ENCODE results near the gene EYA4.

The EYA4 gene

DNA sequence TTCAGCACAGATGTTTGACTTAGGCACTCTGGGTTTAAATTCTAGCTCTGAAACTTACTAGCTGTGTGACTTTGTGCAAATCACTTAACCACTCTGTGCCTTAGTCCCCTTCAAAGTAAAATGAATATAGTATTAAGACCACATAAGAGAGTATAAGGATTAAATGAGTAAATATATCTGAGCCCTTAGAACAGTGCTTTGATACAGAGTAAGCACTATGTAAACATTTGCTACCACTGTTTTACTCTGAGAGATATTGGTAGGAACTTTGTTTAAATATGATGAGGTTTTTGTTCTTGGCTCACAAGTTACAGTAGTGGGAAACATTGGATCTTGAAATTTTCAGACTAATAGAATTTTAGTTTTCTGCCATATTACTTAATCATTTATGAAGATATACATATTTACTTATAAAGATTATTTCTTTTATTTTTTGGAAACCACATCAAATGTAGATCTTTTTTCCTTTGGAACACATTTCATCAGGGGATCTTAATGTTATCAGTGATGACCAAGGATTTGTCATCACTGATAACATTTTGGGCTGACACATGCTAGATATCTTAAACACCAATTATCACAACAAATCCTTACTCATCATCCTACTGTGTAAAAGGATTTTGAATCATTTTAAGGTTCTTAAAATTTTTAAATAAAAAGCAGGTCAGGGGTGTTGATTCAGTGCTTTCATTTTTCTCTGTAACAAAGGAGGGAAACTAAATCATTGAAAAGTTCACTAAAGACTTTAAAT is 226.2 kb downstream of the EYA4 start:
- TF ChIP-seq, protein P1, sequence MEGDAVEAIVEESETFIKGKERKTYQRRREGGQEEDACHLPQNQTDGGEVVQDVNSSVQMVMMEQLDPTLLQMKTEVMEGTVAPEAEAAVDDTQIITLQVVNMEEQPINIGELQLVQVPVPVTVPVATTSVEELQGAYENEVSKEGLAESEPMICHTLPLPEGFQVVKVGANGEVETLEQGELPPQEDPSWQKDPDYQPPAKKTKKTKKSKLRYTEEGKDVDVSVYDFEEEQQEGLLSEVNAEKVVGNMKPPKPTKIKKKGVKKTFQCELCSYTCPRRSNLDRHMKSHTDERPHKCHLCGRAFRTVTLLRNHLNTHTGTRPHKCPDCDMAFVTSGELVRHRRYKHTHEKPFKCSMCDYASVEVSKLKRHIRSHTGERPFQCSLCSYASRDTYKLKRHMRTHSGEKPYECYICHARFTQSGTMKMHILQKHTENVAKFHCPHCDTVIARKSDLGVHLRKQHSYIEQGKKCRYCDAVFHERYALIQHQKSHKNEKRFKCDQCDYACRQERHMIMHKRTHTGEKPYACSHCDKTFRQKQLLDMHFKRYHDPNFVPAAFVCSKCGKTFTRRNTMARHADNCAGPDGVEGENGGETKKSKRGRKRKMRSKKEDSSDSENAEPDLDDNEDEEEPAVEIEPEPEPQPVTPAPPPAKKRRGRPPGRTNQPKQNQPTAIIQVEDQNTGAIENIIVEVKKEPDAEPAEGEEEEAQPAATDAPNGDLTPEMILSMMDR (conservative IDR thresholded peaks at IDR 0.05; ENCODE audit: low read length) = no peak
- TF ChIP-seq EZH2phosphoT487 (IDR thresholded peaks at IDR 0.05; ENCODE audit: borderline replicate concordance) = no peak
- Histone ChIP-seq H3K27me3 (ENCODE audit: insufficient read depth, low read length, poor library complexity, severe bottlenecking) (no peaks in the 10 kb centered on the region), H3K9ac (ENCODE audit: low read depth, low read length, poor library complexity, severe bottlenecking) (no peak overlapping the region), H4K20me1 (ENCODE audit: insufficient read depth, low read length, poor library complexity, severe bottlenecking) (no peaks in the 10 kb centered on the region), H3K4me3 (ENCODE audit: low read length, poor library complexity, severe bottlenecking) (no peak overlapping the region), H3K4me1 (ENCODE audit: insufficient read depth, low read length, poor library complexity, severe bottlenecking) (no peaks in the 10 kb centered on the region), H3F3A (ENCODE audit: low read depth) (no peaks in the 10 kb centered on the region), H3K9me2 (replicated peaks; ENCODE audit: low read depth, low read length) (no peaks in the 10 kb centered on the region), H3K36me3 (ENCODE audit: insufficient read depth, low read length) (no peaks in the 10 kb centered on the region), H2AFZ (ENCODE audit: low read length) (no peak overlapping the region), H3K4me2 (ENCODE audit: low read depth, low read length, poor library complexity, severe bottlenecking) (no peak overlapping the region), H3K9me3 (ENCODE audit: insufficient read depth, low read depth, low read length) (no peaks in the 10 kb centered on the region), H3K79me2 (ENCODE audit: insufficient read depth, low read length) (no peaks in the 10 kb centered on the region)

DNA sequence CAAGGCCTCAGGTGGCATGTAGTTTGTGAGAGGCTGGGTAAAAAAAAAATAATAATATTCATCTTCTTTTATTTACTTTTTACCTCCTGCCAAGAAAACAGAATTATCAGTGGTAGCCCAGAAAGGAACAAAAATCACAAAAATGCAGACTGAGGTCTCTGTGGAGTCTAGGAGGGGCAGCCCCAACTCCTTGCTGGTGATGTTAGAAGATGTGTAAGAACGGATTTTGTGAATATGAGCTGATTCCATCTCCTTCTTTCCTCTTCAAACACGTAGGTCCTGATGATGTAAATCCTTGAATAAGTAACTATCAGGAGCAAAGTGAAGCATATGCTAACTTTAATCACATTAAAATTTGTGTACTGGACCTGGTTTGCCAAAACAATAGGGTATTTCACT is 226.8 kb downstream of the EYA4 start:
- no peak overlapping the region for H3K9ac ChIP-seq (ENCODE audit: low read depth, low read length, poor library complexity, severe bottlenecking)
- no peak for TF ChIP-seq EZH2phosphoT487 (IDR thresholded peaks at IDR 0.05; ENCODE audit: borderline replicate concordance)
- TF ChIP-seq, protein P1 (conservative IDR thresholded peaks at IDR 0.05; ENCODE audit: low read length) = no peak
- H4K20me1 ChIP-seq (ENCODE audit: insufficient read depth, low read length, poor library complexity, severe bottlenecking) = no peaks in the 10 kb centered on the region
- H3K9me3 ChIP-seq (ENCODE audit: insufficient read depth, low read depth, low read length) = no peaks in the 10 kb centered on the region
- no peaks in the 10 kb centered on the region for H3K79me2 ChIP-seq (ENCODE audit: insufficient read depth, low read length)
- no peaks in the 10 kb centered on the region for H3F3A ChIP-seq (ENCODE audit: low read depth)
- H3K9me2 ChIP-seq (replicated peaks; ENCODE audit: low read depth, low read length) = no peaks in the 10 kb centered on the region
- H3K4me2 ChIP-seq (ENCODE audit: low read depth, low read length, poor library complexity, severe bottlenecking) = no peak overlapping the region
- no peaks in the 10 kb centered on the region for H3K36me3 ChIP-seq (ENCODE audit: insufficient read depth, low read length)
- no peak overlapping the region for H2AFZ ChIP-seq (ENCODE audit: low read length)
- H3K27me3 ChIP-seq (ENCODE audit: insufficient read depth, low read length, poor library complexity, severe bottlenecking) = no peaks in the 10 kb centered on the region
- H3K4me1 ChIP-seq (ENCODE audit: insufficient read depth, low read length, poor library complexity, severe bottlenecking) = no peaks in the 10 kb centered on the region
- no peak overlapping the region for H3K4me3 ChIP-seq (ENCODE audit: low read length, poor library complexity, severe bottlenecking)

DNA sequence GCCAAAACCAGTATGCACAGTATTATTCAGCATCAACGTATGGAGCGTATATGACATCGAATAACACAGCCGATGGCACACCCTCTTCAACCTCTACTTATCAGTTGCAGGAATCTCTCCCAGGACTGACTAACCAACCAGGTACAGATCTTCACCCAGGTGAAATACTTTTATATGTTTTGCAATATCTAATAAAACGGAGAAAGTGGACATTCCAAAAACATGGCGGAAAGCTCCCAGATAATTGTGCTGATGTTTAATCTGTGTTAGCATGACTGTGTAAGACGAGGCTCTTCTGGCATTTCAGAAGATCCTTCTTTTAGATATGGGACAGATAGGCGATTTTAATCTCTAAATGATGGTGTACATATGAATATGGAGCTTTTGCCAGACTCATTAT is 227.4 kb downstream of the EYA4 start:
- no peaks in the 10 kb centered on the region for H4K20me1 ChIP-seq (ENCODE audit: insufficient read depth, low read length, poor library complexity, severe bottlenecking)
- no peaks in the 10 kb centered on the region for H3K9me2 ChIP-seq (replicated peaks; ENCODE audit: low read depth, low read length)
- no peaks in the 10 kb centered on the region for H3K4me1 ChIP-seq (ENCODE audit: insufficient read depth, low read length, poor library complexity, severe bottlenecking)
- H3K4me2 ChIP-seq (ENCODE audit: low read depth, low read length, poor library complexity, severe bottlenecking) = no peak overlapping the region
- H3K36me3 ChIP-seq (ENCODE audit: insufficient read depth, low read length) = no peaks in the 10 kb centered on the region
- no peaks in the 10 kb centered on the region for H3K79me2 ChIP-seq (ENCODE audit: insufficient read depth, low read length)
- H3K27me3 ChIP-seq (ENCODE audit: insufficient read depth, low read length, poor library complexity, severe bottlenecking) = no peaks in the 10 kb centered on the region
- H3K9me3 ChIP-seq (ENCODE audit: insufficient read depth, low read depth, low read length) = no peaks in the 10 kb centered on the region
- H3K9ac ChIP-seq (ENCODE audit: low read depth, low read length, poor library complexity, severe bottlenecking) = no peak overlapping the region
- no peak overlapping the region for H3K4me3 ChIP-seq (ENCODE audit: low read length, poor library complexity, severe bottlenecking)
- no peaks in the 10 kb centered on the region for H3F3A ChIP-seq (ENCODE audit: low read depth)
- TF ChIP-seq, protein P1 (conservative IDR thresholded peaks at IDR 0.05; ENCODE audit: low read length) = no peak
- no peak for TF ChIP-seq EZH2phosphoT487 (IDR thresholded peaks at IDR 0.05; ENCODE audit: borderline replicate concordance)
- H2AFZ ChIP-seq (ENCODE audit: low read length) = no peak overlapping the region
